Activated effector memory CD4-positive, alpha-beta T cell treated with Interleukin-2 at 50 U/mL for 16 hours (primary cell): ENCODE measurements around the gene NCR3LG1.
"Not testable (repeated sequence)": the region's sequence is repeated elsewhere in the genome, so short reads cannot be mapped to it uniquely, and the experiment has no call there.

ENCODE experiments used
- DNase-seq: peaks from one replicate; pipeline ENCODE4 v3.0.0-alpha.2; 2020

The NCR3LG1 gene

DNA sequence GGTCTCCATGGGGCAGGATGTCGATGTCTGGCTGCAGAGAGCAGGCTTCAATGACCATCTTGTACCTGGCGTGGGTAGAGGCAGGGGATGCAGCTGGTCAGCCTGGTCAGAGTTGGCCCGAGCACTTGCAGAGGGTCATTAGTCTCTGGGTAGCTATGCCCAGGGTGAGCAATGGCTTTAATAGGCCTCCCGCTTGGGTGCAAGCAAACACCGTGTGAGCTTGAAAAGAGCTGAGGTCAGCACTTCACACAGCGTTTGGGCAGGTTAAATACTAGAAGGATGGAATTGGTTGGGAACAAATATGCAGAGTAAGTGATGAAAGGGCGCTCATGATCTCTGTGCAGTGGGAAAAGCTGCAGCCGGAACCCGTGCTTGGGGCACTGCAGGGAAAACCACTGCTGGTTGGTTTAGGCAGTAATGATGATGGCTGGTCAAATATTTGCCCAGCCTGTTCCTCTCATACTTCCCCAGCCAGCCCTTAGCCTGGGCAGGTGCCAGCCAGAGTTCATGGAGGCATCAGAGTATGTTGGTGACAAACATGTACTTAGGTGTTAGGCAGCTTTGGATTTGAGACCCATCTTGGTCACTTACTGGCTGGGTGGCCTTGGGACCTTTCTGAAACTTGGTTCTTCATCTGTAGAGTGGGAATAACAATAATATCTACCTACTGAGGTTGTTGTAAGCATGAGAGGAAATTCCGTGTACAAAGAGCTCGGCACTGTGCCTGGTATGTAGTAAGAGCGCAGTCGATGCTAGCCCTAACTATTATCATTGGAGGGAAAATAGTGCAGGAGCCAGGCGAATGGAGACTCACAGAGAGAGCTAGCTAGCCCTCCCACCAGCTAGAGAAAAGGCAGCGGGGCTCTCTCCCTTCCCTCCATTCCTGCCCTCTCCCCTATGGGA, 62.1 kb downstream of the NCR3LG1 start:
- no peak for DNase-seq

DNA sequence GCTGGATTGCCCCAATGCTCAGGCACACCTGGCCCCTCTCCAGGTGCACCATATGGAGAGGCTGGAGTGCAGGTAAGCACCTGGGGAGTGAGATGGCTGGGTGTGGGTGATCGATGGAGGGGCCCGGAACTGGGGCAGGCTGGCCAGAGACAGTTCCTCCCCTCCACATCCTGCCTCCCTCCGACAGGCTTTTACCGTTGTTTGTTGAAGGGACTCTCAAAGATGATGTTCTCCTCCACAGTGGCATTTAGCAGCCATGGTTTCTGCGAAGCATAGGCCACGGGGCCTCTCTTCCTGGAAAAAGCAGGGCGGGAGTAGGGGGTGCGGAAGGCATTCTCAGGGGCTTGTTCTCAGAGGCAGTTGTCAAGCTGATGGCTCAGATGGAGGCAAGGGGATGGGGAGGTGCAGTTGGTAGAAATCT, 62.7 kb downstream of the NCR3LG1 start:
- no peak for DNase-seq

DNA sequence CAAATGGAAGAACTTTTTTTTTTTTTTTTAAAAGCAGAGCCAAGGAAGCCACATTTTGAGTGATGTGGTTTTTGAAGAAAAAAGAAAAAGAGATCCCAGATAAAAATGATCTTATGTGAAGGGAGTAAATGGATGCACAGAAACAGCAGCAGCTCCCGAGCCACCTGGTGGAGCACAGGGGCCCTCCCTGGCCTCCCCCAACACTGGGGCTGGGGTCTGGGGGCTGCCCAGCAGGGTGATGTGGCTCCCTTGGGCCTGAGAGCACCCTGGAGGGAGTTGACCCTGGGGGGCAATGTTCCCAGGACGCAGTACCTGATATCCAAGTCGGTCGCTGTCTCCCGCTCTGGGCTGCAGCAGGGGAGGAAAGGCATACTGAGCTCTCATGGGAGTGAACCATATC, 63.4 kb downstream of the NCR3LG1 start:
- no peak for DNase-seq

DNA sequence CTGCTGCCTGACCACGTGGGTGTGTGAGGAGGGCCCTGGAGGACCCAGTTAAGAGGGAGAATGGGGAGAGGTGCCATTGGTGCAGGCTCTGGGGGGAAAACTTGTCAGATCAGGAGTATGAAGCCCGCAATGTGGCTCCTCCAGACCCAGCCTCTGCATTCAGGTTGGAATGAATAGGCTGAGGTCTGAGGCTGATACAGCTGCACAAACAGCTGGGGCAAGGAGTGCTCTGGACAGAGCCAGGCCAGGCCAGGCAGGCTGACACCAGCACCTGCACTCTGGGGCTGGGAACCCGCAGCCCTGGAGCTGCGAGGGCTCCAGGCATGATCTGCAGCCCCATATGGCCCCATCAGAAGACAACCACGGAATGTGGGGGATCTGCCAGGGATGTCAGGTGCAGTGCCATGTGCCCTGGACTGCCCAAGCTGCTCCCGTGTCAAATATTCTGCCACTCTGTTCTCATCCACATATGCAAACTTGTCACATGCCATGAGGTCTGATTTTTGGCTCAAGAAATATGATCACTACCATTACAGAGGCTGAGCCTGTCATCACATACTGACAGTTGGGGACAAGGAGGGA, 64.0 kb downstream of the NCR3LG1 start:
- no peak for DNase-seq

DNA sequence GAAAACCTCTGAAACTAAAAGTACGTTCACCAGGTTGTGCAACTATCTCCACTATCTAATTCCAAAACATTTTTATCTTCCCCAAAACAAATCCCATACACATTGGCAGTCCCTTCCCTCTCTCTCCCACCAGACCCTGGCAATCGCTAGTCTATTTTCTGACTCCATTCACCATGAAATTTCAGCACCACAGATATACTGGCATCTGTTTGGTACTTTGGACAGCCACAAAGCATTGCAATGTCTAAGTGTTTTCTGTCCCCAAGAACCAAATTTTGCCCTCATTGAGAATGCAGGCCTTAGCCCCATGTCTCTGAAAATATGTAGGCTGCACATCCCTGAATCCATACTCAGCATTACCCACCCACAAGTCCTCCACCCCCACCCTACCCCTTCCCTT, 64.9 kb downstream of the NCR3LG1 start:
- DNase-seq: no peak

DNA sequence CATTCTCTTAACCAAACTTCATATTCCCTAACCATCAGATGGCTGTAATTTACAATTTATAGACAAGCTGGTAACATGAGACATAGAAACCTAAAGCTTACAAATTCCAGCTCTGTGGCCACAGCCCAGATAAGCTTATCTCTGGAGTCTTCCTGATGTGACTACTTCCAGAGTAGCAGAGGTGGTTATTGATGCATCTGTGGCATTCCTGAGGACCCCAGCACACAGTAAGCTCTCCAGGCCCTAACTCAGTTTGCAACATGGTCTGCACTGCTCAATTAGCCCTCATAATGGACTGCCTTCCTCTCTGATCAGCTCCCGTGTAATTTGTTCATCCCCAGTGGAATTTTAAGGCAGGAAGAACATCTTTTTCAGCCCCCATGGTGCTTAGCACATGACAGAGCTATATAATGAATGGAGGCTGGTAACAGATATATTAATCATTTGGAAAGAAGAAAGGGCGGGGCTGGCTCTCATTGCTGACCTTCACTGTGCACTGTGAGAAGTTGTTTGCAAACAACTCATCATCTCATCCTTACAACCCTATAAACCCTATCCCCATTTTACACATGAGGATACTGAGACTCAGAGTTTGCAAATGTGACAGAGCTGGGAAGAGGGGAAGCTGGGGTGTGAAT, 67.0 kb downstream of the NCR3LG1 start:
- no peak for DNase-seq

DNA sequence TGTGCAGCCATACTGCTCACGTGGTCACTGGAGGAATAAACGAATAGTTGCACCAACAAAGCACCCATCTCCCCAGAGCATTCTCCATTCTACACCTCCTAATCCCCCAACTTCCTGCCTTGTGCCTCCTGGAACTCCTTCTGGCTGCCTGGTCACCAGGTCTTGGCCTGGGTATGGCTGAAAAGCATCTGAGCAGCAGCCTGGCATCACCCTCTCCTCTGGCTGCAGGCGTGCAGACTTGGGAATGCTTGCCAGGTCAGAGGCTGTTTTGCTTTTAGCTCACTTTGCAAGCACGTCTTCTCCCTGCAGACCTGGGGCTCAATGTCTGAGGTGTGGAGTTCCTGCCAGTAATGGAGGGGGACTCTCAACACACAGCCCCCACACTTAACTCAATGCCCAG, 70.2 kb downstream of the NCR3LG1 start:
- DNase-seq: no peak

DNA sequence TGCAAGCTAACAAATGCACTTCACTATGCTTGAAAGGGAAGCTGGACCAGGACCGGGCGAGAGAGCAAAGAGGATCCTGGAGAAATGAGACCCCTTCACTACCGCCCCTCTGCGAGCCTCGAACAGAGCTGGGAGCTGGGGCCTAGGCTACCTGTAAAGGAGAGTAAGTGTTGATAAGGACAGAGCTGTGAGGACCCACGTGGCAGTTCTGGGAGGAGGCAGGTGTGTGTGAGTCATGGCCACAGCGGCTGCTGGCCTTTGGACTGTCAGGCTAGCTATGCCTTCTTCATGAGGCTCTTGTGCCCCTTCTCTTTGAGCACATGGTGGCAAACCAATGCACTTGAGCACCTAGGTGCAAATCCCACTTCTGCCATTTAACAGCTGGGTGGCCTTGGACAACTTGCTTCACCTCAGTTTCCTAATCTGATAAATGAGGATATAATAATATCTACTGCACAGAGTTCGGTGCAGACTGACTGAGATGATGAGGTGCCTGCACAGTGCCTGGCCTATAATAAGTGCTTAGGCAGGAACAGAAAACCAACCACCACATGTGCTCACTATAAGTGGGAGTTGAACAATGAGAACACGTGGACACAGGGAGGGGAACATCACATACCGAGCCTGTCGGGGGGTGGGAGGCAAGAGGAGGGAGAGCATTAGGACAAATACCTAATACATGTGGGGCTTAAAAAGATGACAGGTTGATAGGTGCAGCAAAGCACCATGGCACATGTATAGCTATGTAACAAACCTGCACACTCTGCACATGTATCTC, 72.1 kb downstream of the NCR3LG1 start:
- DNase-seq: no peak

DNA sequence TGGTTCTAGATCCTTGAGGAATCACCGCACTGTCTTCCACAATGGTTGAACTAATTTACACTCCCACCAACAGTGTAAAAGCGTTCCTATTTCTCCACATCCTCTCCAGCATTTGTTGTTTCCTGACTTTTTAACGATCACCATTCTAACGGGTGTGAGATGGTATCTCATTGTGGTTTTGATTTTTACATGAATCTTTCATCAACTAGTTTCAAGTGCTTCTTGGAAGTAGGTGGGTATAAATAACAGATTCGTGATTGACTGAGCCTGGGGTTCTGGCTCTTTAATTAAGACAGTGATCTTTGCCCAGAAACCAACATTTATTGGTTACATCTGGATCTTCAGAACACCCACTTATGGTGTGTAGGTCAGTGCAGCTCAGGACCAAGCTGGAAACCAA, 74.6 kb downstream of the NCR3LG1 start:
- not testable (repeated sequence) for DNase-seq
